Measurements from ENCODE around the gene DDO. TPM values are rescaled to one million over a fixed set of nuclear protein-coding genes. Genes with fewer than 3 reads are reported as not detected.

The DDO gene
- total RNA-seq, 1 donor from 2014 or later: not detected

GRCh38 chr6:110364364-110365105 lies 50.8 kb downstream of the DDO start:
- no peak overlapping the region for H3K4me3 ChIP-seq (ENCODE audit: low read depth, low read length)
- TF ChIP-seq CTCF (conservative IDR thresholded peaks at IDR 0.05; ENCODE audit: low read depth, low read length): no peak
- no peak for DNase-seq (ENCODE audit: low read depth)

GRCh38 chr6:110363748-110364147 lies 51.6 kb downstream of the DDO start:
- no peak for DNase-seq (ENCODE audit: low read depth)
- no peak for TF ChIP-seq CTCF (conservative IDR thresholded peaks at IDR 0.05; ENCODE audit: low read depth, low read length)
- no peak overlapping the region for H3K4me3 ChIP-seq (ENCODE audit: low read depth, low read length)

- TF ChIP-seq CTCF (conservative IDR thresholded peaks at IDR 0.05; ENCODE audit: low read depth, low read length): no peak
- no peak overlapping the region for H3K4me3 ChIP-seq (ENCODE audit: low read depth, low read length)
- peak; percentile 82 for DNase-seq (ENCODE audit: low read depth)
Observed at GRCh38 chr6:110360676-110361075, 54.7 kb downstream of the DDO start.

GRCh38 chr6:110359556-110359955 lies 55.8 kb downstream of the DDO start:
- no peak for DNase-seq (ENCODE audit: low read depth)
- TF ChIP-seq CTCF (conservative IDR thresholded peaks at IDR 0.05; ENCODE audit: low read depth, low read length): no peak
- no peak overlapping the region for H3K4me3 ChIP-seq (ENCODE audit: low read depth, low read length)

- no peak for TF ChIP-seq CTCF (conservative IDR thresholded peaks at IDR 0.05; ENCODE audit: low read depth, low read length)
- peak overlapping the region; percentile 57 for H3K4me3 ChIP-seq (ENCODE audit: low read depth, low read length)
- no peak for DNase-seq (ENCODE audit: low read depth)
Observed at GRCh38 chr6:110358553-110359160, 56.7 kb downstream of the DDO start.

GRCh38 chr6:110357664-110358552 lies 57.5 kb downstream of the DDO start, which contains the start of gene METTL24:
Gene METTL24 (minus strand): TSS chr6:110358349. CDS start chr6:110358272, 77 bp downstream.
- no peak for DNase-seq (ENCODE audit: low read depth)
- H3K4me3 ChIP-seq (ENCODE audit: low read depth, low read length): peak within 1 kb of the TSS; percentile 57
- no peak for TF ChIP-seq CTCF (conservative IDR thresholded peaks at IDR 0.05; ENCODE audit: low read depth, low read length)
